ENCODE results near the gene AUTS2. TPM values are rescaled to one million over a fixed set of nuclear protein-coding genes. Genes with fewer than 3 reads are reported as not detected.

The AUTS2 gene
- polyA plus RNA-seq, 1 donor from 2014 or later = 97.3 TPM

GRCh38 chr7:69957661-69958060, 359.4 kb downstream of the AUTS2 start:
- Histone ChIP-seq H3K36me3 (ENCODE audit: insufficient read depth, low read length) (no peaks in the 10 kb centered on the region), H3K79me2 (replicated peaks; ENCODE audit: insufficient read depth, low read length) (peaks cover 21% of the 10 kb centered on the region), H3K27ac (ENCODE audit: low read length) (no peak overlapping the region), H3K9ac (ENCODE audit: low read length) (no peak overlapping the region), H3K9me3 (ENCODE audit: low read length) (no peaks in the 10 kb centered on the region), H3F3A (ENCODE audit: insufficient read depth, low read length, poor library complexity, severe bottlenecking) (no peaks in the 10 kb centered on the region), H3K9me2 (ENCODE audit: insufficient read depth, low read length) (no peaks in the 10 kb centered on the region), H3K4me2 (ENCODE audit: low read length) (no peak overlapping the region), H3K27me3 (ENCODE audit: insufficient read depth, low read depth, low read length) (no peaks in the 10 kb centered on the region), H2AFZ (ENCODE audit: low read depth, low read length) (no peak overlapping the region), H3K4me3 (ENCODE audit: low read length) (no peak overlapping the region), H4K20me1 (ENCODE audit: insufficient read depth) (peaks cover 6% of the 10 kb centered on the region)
- TF ChIP-seq CTCF (IDR thresholded peaks at IDR 0.05; ENCODE audit: poor library complexity, severe bottlenecking) (no peak), TAF1 (IDR thresholded peaks at IDR 0.05; ENCODE audit: low read depth) (no peak), RAD21 (conservative IDR thresholded peaks at IDR 0.05) (no peak), REST (IDR thresholded peaks at IDR 0.05; ENCODE audit: borderline replicate concordance) (no peak), SMC3 (conservative IDR thresholded peaks at IDR 0.05; ENCODE audit: poor library complexity) (no peak), POLR2AphosphoS5 (IDR thresholded peaks at IDR 0.05) (no peak), MXI1 (conservative IDR thresholded peaks at IDR 0.05; ENCODE audit: poor library complexity, severe bottlenecking) (no peak), EP300 (conservative IDR thresholded peaks at IDR 0.05; ENCODE audit: poor library complexity, severe bottlenecking) (no peak), EZH2 (IDR thresholded peaks at IDR 0.05; ENCODE audit: borderline replicate concordance, insufficient read depth, low read length, poor library complexity, severe bottlenecking) (no peak)

- Histone ChIP-seq H3K9me3 (ENCODE audit: low read length) (no peaks in the 10 kb centered on the region), H3K79me2 (replicated peaks; ENCODE audit: insufficient read depth, low read length) (peaks cover 10% of the 10 kb centered on the region), H3K27me3 (ENCODE audit: insufficient read depth, low read depth, low read length) (no peaks in the 10 kb centered on the region), H3K27ac (ENCODE audit: low read length) (no peak overlapping the region), H3K36me3 (ENCODE audit: insufficient read depth, low read length) (no peaks in the 10 kb centered on the region), H2AFZ (ENCODE audit: low read depth, low read length) (no peak overlapping the region), H4K20me1 (ENCODE audit: insufficient read depth) (peaks cover 6% of the 10 kb centered on the region), H3F3A (ENCODE audit: insufficient read depth, low read length, poor library complexity, severe bottlenecking) (no peaks in the 10 kb centered on the region), H3K4me2 (ENCODE audit: low read length) (no peak overlapping the region), H3K9me2 (ENCODE audit: insufficient read depth, low read length) (no peaks in the 10 kb centered on the region), H3K4me3 (ENCODE audit: low read length) (no peak overlapping the region), H3K9ac (ENCODE audit: low read length) (peak overlapping the region; percentile 2)
- TF ChIP-seq EZH2 (IDR thresholded peaks at IDR 0.05; ENCODE audit: borderline replicate concordance, insufficient read depth, low read length, poor library complexity, severe bottlenecking) (no peak), RAD21 (conservative IDR thresholded peaks at IDR 0.05) (no peak), REST (IDR thresholded peaks at IDR 0.05; ENCODE audit: borderline replicate concordance) (no peak), SMC3 (conservative IDR thresholded peaks at IDR 0.05; ENCODE audit: poor library complexity) (no peak), MXI1 (conservative IDR thresholded peaks at IDR 0.05; ENCODE audit: poor library complexity, severe bottlenecking) (no peak), POLR2AphosphoS5 (IDR thresholded peaks at IDR 0.05) (no peak), CTCF (IDR thresholded peaks at IDR 0.05; ENCODE audit: poor library complexity, severe bottlenecking) (no peak), TAF1 (IDR thresholded peaks at IDR 0.05; ENCODE audit: low read depth) (no peak), EP300 (conservative IDR thresholded peaks at IDR 0.05; ENCODE audit: poor library complexity, severe bottlenecking) (no peak)
These were observed 361.7 kb downstream of the AUTS2 start for GRCh38 chr7:69959789-69960499.
